ENCODE data around the gene VAV2.

The VAV2 gene

DNA sequence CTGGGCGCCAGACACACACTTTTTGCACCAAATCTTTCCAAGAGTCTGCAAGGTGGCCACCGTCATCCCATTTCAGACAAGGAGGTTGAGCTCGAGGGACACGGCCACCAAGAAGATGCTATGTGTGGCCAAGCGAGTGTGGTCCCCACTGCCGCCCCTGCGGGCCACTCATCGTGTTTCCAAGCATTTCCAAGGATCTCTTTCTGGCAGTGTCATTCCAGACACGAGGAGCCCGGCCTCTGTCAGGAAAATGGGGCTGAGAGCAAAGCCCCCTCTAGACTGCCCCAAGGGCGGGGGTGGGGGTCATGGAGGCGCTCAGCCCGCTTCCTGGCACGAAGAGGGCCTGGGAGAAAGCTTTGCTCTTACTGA, 10.6 kb downstream of the VAV2 start:
- no peak for DNase-seq (ENCODE audit: low read depth in 2 of 3, low spot score in 2 of 3)

DNA sequence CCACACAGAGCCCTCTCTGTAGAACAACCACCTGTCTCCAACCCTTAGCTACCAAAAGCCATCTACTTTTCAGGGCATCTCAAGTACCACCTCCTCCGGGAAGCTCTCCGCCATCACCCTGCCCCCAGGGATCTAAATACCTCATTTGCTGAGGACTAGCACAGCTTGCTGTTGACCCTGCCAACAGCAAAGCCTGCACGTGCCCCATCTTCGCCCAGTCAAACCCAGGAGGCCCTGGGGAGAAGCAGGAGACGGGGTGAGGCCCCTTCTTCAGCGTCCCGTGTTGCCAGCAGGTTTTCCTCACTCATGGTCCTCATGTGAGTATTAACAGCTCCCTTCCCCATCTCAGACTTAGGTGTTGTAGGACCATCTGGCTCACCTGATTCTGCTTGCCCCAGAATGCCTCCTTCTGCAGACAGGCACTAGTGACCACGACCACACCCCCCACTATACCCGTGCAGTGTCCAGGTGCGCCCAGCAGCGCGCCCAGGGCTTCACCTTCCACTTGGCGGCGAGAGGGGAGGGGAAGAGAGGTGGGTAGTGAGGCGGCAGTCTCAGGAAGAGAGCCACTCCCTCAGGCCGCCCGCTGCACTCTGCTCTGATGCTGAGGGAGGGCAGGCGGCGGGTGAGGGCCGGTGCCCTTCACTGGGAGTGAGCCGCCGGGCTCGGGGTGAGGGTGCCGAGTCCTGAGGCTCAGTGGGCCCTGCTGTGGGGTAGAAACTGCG, 11.1 kb downstream of the VAV2 start:
- DNase-seq (ENCODE audit: low read depth in 2 of 3, low spot score in 2 of 3): no peak

DNA sequence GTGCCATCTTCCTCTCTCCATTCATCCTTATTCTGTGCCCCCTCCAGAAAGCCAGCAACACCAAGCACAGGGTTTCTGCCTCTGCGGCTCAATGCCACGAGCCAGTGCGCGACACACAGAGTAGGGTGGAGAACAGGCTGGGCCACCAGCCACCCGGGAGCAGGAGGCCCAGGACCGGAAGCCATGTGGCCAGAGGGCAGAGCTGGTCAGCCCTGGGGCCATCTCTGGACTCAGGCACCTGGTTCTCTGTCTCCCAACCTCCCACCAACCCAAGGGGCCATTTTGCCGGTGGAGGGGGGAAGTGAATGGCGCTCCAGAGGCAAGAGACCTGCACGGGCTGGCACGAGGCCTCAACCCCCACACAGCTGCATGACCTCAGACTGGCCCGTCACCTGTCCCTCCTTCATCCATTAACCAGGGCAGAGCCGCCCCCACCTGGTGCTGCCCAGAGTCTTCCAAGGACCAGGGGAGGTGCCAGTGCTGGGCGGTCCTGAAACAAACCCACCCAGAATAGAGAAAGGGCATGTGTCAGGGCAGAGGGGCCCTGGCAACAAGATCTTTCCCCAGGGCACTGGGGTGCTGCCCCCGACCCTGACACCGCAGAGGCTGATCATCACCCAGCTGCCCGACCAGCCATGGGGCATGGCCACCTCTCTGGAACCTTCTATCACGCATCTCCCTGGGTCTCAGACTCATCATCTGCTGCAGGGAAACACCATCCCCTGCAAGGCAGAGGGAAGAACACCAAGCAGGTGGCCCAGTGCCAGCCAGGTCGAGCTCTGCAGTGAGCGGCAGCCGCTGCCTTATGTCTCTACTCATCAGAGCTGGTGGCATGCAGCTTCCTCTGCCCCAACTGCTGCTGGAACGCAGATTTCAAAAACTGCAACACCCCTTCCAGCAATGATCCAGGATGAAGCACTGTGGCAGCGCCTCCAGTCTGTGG, 11.9 kb downstream of the VAV2 start:
- DNase-seq (ENCODE audit: low read depth in 2 of 3, low spot score in 2 of 3): no peak

DNA sequence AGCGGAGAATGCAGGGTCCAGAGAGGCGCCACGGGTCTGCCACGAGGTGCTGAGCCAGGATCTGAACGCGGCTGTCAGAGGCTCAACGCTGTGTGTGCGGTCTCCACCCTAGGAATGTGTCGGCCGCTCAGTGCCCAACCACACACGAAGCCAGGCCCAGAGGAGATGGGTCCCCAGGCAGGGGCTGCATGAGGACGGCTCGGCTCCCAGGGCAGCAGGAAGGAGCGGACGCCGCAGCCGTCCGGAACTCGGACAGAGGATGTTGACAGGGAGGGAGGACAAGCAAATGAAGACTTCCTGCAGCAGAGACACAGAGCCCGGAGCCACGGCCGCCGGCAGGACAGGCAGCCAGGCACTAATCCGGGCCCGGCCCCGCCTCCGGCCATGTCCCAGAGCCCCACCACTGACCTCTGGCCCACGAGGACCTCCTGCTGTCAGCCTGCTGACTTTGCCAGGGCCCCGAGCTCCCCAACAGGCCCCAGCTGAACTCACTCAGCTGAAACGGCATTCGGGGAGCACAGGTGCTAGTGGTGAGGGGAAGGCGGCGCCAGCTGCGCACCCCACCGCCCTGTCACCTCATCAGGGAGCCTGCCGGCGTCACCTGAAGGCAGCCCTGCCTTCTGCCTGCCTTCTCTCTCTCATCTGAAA, 12.7 kb downstream of the VAV2 start:
- DNase-seq (ENCODE audit: low read depth in 2 of 3, low spot score in 2 of 3): no peak

DNA sequence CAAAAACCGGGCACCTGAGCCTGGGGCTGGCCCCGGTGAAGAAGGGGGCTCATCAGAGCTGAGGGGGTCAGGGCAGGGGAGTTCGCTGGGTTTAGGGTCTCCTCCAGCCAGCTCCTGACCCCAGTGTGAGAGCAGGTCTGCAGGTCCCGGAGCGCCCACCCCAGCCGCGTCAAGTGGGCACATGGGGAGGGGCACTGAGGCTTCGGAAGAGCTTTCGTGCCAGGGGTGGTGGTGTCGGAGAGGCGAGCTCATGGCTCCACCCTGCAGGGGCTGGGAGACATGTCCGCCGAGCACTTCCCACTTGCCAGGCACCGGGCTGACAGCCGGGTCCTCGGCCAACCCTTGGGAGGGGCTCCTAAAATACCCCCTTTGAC, 13.2 kb downstream of the VAV2 start:
- DNase-seq (ENCODE audit: low read depth in 2 of 3, low spot score in 2 of 3): no peak

DNA sequence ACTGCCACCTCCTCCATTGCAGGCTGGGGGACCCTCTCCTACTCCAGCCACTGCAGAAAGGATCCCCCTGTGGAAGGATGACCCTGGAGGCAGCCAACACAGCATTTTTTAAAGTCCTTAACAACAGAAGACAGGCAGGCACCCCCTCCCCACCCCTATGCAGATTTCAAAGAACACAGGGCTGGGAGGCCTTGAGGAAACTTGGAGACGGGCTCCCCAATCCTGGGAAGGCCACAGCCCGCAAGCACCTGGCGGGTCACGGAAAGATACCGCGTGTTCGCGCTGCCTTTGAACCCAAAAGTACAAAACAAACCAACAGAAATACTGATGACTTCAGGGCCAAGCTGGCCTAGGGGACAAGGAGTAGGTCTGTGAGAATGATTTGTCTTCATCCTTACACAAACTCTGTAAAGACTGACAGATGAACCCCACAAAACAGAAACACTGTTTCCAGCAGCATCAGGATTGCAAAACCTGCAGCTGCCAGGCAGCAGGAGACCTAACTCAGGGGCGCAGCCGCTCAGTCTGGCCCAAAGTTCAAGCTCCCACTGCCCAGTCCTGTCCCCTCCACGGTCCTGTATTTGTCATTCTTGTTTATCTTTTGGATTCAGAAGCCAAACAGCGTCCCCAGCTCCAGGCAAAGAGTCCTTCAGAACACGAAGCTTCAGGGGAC, 13.8 kb downstream of the VAV2 start:
- DNase-seq (ENCODE audit: low read depth in 2 of 3, low spot score in 2 of 3): no peak

DNA sequence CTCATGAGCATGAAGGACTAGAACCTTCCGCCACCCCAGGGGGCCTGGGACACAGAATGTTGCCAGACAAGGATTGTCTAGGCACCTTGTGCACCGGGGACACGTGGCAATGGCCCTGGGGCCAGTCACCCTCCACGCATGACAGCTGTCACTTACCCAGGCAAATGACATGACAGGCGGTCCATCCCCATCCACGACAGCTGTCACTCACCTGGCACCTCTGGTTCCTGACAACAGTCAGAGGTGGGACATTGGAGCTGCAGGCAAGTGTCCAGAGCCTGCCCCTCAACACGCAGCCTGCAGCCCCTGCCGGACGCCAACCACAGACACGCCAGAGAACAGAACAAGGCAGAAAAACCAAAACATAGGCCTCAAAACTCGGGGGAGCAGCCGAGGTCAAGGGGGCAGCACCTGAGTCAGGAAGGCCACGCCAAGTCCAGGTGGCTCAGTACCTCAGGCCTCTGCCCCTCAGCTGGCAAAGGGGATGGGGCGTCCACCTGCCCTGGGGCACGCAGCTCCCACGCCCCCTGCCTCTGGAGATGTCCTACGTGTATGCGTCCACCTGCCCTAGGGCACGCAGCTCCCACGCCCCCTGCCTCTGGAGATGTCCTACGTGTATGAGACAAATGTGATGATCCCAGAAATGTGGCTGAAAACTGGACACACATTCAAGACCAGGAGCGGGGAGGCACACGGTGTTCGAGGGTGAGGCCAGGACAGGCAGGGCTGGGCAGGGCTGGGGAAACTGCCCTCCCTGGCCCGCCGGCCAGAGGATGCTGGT, 14.5 kb downstream of the VAV2 start:
- no peak for DNase-seq (ENCODE audit: low read depth in 2 of 3, low spot score in 2 of 3)

DNA sequence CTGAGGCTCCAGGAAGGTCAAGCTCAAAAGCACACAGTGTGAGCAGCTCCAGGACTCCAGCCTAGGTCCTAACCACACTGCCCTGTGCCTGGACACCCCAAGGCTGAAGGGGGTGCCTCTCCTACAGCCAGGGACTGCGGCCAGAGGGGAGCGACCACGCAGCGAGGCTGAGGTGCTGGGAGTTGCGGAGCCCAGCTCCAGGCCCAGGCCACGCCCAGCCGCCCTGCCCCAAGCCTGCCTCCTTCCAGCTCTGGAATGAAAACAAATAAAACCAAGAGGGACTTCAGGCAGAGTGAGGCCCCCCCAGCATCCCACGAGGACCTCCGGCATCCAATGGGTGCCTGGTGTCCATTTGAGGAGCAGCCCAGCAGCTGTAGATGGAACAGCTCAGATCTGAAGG, 15.2 kb downstream of the VAV2 start:
- no peak for DNase-seq (ENCODE audit: low read depth in 2 of 3, low spot score in 2 of 3)

DNA sequence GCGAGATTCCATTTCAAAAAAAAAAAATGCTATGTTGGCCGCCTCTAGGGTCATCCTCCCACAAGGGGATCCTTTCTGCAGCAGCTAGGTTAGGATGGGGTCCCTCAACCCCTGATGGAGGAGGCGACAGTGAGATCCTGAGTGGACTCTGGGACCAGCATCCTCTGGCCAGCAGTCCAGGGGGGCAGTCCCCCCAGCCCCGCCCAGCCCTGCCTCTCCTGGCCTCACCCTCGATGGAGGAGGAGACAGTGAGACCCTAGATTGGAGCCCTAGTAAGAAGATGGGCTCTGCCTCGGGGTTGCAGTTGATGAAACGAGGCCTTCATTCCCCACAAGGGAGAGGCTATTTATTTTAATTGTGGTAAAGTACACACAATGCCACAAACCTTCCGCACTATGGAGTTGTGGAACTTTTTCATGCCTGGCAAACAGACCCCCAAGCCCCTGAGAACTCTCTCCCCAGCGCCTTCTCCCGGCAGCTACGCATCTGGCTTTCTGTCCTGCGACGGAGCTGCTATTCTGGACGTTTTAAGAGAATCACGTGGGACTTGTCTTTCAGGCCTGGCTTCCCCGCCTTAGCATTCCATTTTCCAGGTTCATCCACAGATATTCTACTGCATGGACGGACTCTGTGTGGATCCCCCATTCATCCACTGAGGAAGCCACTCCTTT, 15.8 kb downstream of the VAV2 start:
- no peak for DNase-seq (ENCODE audit: low read depth in 2 of 3, low spot score in 2 of 3)

DNA sequence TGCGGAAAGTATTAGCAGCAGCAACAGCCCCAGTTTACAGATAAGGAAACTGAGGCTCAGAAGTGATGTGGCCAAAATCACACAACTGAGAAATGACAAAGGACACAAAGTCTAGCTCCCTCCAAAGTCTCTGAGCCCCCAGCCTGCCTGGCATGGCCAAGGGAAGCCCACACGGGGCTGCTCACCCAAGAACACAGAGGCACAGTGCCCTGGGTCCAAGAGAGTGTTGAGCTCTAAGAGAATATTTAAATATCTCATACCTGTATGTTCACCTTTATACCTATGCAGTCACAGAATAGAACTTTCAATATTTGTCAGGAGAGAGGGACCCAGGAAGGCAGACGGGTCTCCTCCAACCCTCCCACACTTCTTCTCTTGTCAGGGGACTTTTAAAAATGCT, 16.6 kb downstream of the VAV2 start:
- DNase-seq (ENCODE audit: low read depth in 2 of 3, low spot score in 2 of 3): no peak

DNA sequence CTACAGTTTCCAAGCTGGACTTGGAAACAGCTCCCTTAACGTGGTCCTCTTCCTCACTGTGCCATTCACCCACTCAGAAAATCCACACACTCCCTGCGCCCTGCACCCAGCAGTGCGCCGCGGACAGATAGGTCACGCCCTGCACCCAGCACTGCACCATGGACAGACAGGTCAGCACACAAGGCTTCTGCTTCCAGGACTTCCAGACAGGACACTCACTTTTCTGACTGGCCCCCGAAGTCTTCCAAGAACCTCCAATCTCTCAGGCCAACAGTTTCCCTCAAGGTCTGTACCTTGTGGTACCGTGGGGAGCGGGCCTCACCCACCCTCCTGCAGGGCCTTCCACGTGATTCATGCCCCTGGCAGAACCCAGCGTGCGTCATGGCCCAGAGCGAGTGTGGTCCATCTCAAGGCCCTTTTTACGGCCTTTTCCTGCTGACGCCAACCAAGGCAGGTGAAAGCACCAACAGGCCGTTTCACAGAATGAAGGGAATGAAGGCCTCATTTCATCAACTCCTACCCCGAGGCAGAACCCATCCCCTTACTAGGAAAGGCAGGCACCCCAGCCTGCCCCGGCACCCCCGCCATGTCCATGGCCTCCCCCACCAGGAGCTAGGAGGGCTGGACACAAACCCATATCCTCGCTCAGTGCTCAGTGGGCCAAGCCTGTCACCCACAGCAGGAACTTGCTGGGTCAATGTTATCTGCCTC, 17.3 kb downstream of the VAV2 start:
- no peak for DNase-seq (ENCODE audit: low read depth in 2 of 3, low spot score in 2 of 3)

DNA sequence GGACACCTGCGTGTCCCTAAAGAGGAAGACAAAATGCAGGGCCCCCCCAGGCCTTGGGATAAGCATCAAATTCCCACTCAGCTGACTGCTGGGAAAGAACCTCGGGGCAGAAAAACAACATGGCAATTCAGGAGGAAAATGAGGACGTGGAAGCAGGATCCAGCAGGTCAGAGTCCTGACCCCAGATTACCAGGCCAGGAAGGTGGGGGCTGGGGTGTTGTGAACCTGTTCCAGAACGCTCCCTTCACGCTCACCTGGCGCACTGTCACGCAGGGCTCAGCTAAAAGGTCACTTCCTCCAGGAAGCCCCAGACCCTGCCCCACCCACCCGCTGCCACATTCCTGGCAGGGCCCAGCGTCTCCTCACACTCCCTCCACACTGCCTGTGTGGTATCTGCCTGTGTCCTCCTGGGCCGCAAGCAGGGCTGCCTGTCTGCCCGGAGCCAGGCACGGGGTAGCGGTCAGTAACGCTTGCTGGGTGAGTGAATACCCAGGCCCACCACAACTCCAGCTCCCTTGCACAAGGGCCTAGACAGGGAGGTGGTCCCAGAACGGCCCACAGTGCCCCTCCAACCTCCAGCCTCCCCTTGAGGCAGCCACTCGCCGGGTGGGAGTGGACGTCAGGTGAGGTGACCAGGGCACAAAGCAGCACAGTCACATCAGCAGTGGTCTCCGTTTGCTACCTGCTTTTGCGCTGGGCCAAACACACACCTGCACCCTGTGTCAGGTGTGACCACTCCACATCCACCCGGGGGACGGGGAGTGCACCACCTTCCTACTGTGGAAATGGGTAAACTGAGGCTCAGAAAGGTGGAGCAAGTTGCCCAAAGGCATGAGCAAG, 18.1 kb downstream of the VAV2 start:
- DNase-seq (ENCODE audit: low read depth in 2 of 3, low spot score in 2 of 3): no peak

DNA sequence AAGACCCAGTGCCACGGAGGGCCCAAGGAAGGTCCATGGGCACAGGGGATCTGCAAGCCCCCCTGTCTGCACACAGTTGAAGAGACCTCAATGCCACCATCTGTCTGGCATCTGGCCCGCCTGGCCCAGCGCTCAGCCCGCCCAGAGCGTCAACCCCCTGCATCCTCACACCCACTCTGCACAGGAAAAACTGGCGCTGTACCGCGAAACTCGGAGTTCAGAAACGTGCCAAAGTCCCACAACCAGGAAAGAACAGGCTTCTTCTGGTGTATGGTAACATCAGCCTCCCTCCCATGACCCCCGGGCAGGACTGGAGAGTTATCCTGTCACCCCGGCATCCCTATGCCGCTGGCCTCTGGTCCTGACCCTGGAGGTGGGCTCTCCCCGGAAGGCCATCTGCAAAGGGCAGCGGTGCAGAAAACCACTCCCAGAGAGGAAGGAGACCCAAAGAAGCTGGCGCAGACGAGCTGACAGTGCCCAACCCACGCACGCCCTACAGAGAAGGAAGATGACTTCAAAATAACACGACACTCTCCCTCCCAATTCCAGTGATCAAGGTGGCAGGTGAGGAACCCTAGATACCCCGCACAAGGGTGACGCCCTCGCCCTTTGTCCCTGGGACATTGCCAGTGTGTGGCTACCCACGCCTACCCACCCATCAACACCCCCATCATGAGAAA, 18.9 kb downstream of the VAV2 start:
- DNase-seq (ENCODE audit: low read depth in 2 of 3, low spot score in 2 of 3): no peak

DNA sequence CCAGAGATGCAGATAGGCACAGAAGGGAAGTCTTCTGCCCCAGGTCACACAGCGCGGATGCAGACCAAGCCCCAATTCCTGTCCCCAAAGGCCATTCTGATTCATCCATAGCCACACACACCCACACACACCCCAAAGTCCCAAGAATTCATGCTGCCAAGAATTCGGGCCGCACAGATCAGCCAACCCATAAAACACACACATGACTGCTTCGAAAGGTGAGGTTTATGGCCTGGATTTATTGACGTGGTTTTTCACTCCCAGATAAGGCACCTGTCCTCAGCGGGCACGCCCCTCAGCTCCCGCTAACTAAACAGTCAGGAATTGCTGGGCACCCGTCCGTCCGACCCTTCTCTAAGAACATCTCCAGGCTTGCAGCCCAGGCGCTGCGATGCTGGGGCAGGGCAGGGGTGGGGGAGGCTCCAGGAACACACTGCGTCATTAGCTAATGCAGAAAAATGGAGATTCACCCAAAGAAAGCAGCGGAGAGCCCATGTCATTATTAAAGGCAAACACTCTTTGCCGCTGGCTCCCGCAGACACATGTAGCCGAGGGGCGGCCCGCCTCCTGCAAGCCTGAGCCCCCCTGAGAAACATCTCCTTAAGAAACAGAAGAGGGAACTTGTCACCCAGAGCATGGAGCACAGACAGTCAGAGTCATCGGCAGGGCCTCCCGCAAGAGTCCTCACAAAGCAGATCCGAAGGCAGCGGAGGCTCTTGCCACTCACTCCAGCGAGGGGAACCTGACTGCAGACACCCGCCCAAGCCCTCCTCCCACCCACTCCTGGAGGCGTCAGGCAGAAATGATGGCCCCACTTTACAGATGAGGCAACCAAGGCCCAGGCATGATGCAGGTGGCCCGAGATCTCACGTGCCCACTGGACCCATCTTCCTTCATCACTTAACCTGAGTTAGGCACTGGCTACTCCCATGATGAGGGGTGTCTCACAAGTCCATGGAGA, 19.9 kb downstream of the VAV2 start:
- no peak for DNase-seq (ENCODE audit: low read depth in 2 of 3, low spot score in 2 of 3)

DNA sequence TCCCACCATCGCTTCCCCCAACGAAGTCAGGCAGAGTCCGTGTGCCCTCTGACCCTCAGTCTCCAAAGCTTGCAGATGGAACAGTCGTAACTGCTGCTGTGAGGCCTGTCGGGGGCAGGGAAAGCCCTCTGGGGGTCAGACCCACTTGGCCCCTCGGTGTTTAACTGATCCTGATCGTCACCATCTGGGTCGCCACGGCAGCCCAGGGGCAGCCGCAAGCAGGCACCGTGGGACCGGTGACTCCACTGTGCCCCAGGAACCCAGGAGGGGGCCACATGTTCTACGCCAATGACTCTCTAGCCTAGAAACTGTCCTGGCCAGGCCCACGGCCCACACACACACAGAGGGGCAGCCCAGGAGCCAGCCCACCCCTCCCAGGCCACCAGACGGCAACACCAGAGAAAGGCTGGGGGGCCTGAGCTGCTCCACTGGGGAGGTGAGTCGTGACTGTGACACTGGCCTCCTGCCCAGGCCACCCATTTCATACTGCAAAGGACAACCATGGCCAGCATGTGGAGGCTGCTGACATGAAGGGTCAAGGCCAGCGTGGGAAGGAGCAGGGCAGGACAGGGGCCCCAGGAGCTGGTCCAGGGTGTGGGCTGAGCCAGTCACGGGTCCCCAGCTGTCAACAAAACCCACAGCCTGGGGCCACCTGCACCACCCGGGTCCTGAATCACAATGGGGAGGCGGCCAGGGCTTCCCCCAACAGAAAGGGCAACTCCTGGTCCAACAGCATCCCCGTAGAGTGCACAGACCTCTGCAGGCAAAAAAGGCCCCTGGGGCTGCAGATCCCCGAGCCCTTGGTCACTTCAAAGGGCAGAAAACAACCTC, 20.8 kb downstream of the VAV2 start:
- DNase-seq (ENCODE audit: low read depth in 2 of 3, low spot score in 2 of 3): no peak

DNA sequence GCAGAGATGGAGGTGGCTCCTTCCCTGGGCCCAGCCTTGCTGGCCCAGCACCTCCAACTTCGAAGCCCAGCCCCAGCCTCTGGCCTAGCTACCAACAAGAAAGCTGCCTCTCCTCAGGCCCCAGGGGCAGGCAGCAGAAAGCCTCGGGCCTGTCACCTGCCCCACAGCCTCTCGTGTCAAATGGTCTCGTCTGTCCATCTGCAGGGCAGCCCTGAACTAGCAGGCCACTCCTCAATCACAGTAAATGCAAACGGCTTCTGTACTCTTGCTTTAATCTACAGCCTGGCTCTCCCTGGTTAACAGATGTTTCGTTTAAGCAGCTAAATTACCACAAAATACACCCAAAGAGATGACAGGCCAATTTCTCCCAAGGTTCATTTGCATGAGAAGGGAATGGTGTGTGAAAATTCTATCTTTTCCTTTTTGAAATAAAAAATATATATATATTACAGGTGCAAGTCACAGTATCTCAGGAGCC, 21.5 kb downstream of the VAV2 start:
- no peak for DNase-seq (ENCODE audit: low read depth in 2 of 3, low spot score in 2 of 3)

Measured in activated CD8-positive, alpha-beta memory T cell treated with anti-CD3 and anti-CD28 coated beads for 48 hours (primary cell).